Chondrocyte (in vitro differentiated cells): ENCODE measurements around the gene NTSR2. TPM values are rescaled to one million over a fixed set of nuclear protein-coding genes. Genes with fewer than 3 reads are reported as not detected.

Source experiments
- DNase-seq: peaks from one replicate; pipeline ENCODE4 v3.0.0; 2021; ENCODE audit warnings: mixed read lengths, low spot score
- H3K27ac Mint-ChIP-seq: one replicate; pipeline ENCODE4 v1.8.0; 2021; ENCODE audit warnings: mild to moderate bottlenecking, moderate library complexity, mixed read lengths; ENCODE audit not compliant: unreplicated experiment
- H3K27me3 Mint-ChIP-seq: 2 replicates; pipeline ENCODE4 v1.8.0; 2021; ENCODE audit warnings: low read depth, mixed read lengths
- H3K36me3 Mint-ChIP-seq: 2 replicates; pipeline ENCODE4 v1.8.0; 2021; ENCODE audit warnings: low read depth, mixed read lengths
- H3K4me1 Mint-ChIP-seq: 2 replicates; pipeline ENCODE4 v1.8.0; 2021; ENCODE audit warnings: low read depth, mild to moderate bottlenecking, mixed read lengths
- H3K4me3 Mint-ChIP-seq: one replicate; pipeline ENCODE4 v1.8.0; 2021; ENCODE audit warnings: mild to moderate bottlenecking, moderate library complexity, mixed read lengths; ENCODE audit not compliant: unreplicated experiment
- H3K9me3 Mint-ChIP-seq: 2 replicates; pipeline ENCODE4 v1.8.0; 2021; ENCODE audit warnings: low read depth, mixed read lengths
- CTCF ChIP-seq: fragments of 200-600 bp; sonication (generic); IDR thresholded peaks from 2 replicates; pipeline ENCODE4 v1.5.0; 2021; ENCODE audit warnings: antibody characterized with exemption, mild to moderate bottlenecking, moderate library complexity
- total RNA-seq: library from RNA; stranded (reverse); gene quantifications from 3 replicates; pipeline ENCODE4 v1.2.1, GENCODE V29; 2021

NTSR2 gene
- total RNA-seq, 1 donor from 2014 or later: not detected

DNA sequence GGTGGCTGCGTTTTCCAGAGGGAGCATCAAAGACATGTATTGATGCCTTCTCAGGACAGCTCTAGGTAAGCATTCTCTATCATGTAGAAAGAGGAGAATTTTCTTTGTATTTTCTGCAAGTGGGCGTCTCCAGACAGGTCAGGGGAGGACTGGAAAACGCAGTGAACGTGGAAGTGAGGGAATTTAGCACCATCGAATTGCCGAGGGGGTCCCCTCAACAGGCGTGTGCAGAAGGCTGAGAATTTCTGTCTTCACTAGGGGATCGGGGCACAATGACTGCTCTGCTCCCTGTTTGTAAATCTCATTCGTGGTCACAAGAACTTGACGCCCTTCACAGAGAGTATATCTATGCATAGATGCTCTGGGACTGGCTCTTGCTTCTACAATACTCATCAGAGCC is 5.0 kb upstream of the NTSR2 start:
- no peak for DNase-seq
- H3K9me3 Mint-ChIP-seq: no peaks in the 10 kb centered on the region
- H3K4me3 Mint-ChIP-seq: no peak overlapping the region
- TF ChIP-seq CTCF: no peak
- H3K27me3 Mint-ChIP-seq: peaks cover 54% of the 10 kb centered on the region
- H3K36me3 Mint-ChIP-seq: peaks cover 2% of the 10 kb centered on the region
- H3K4me1 Mint-ChIP-seq: peaks cover 11% of the 10 kb centered on the region
- H3K27ac Mint-ChIP-seq: no peak overlapping the region

DNA sequence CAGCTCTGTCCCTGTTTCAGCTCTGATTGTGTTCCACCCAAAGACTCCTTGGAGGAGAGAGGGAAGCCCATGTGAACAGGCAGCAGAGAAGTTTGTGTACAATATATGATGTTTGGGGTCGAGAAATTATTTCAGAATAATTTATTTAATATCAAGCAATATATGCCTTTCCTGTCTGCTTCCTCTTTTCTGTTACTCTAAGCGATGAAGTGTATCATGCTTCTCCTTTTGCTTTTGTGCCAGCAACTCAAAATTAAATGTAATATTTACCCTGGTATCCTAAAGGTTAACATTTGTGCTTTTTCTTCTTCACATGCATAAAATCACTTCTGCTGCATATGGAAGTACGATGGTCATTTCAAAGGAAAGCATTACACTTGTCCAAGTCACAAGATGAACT is 2.4 kb upstream of the NTSR2 start:
- peaks cover 2% of the 10 kb centered on the region for H3K36me3 Mint-ChIP-seq

GRCh38 chr2:11667866-11668637 is 1.9 kb downstream of the NTSR2 start:
- H3K9me3 Mint-ChIP-seq: peaks cover 6% of the 10 kb centered on the region
- H3K36me3 Mint-ChIP-seq: peaks cover under 1% of the 10 kb centered on the region
- peaks cover 28% of the 10 kb centered on the region for H3K27me3 Mint-ChIP-seq
- H3K27ac Mint-ChIP-seq: no peak overlapping the region
- DNase-seq: no peak
- TF ChIP-seq CTCF: no peak
- no peak overlapping the region for H3K4me3 Mint-ChIP-seq
- peaks cover 14% of the 10 kb centered on the region for H3K4me1 Mint-ChIP-seq

More for the DNA sequence above, 2.4 kb upstream of the NTSR2 start:
- Mint-ChIP-seq H3K27me3 (peaks cover 42% of the 10 kb centered on the region), H3K9me3 (no peaks in the 10 kb centered on the region), H3K4me3 (no peak overlapping the region), H3K27ac (no peak overlapping the region), H3K4me1 (peaks cover 14% of the 10 kb centered on the region)
- DNase-seq: no peak
- TF ChIP-seq CTCF: no peak

DNA sequence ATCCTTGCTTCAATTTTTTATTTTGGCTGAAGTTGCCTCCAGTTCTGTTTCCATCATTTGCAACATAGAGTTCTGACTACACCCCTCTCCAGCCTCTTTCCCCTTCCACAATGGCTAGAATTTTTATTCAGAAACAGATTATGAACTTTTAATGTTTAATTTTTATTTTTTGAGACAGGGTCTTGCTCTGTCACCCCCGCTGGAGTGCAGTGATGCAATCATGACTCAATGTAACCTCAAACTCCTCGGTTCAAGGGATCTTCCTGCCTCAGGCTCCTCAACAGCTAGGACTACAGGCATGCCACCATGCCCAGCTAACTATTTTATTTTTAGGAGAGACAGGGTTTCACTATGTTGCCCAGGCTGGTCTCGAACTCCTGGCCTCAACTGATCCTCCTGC is 2.8 kb downstream of the NTSR2 start:
- peaks cover 15% of the 10 kb centered on the region for H3K4me1 Mint-ChIP-seq
- peaks cover 2% of the 10 kb centered on the region for H3K36me3 Mint-ChIP-seq
- peaks cover 24% of the 10 kb centered on the region for H3K27me3 Mint-ChIP-seq
- no peak for TF ChIP-seq CTCF
- no peak overlapping the region for H3K27ac Mint-ChIP-seq
- H3K4me3 Mint-ChIP-seq: no peak overlapping the region
- no peak for DNase-seq
- H3K9me3 Mint-ChIP-seq: peaks cover 13% of the 10 kb centered on the region

DNA sequence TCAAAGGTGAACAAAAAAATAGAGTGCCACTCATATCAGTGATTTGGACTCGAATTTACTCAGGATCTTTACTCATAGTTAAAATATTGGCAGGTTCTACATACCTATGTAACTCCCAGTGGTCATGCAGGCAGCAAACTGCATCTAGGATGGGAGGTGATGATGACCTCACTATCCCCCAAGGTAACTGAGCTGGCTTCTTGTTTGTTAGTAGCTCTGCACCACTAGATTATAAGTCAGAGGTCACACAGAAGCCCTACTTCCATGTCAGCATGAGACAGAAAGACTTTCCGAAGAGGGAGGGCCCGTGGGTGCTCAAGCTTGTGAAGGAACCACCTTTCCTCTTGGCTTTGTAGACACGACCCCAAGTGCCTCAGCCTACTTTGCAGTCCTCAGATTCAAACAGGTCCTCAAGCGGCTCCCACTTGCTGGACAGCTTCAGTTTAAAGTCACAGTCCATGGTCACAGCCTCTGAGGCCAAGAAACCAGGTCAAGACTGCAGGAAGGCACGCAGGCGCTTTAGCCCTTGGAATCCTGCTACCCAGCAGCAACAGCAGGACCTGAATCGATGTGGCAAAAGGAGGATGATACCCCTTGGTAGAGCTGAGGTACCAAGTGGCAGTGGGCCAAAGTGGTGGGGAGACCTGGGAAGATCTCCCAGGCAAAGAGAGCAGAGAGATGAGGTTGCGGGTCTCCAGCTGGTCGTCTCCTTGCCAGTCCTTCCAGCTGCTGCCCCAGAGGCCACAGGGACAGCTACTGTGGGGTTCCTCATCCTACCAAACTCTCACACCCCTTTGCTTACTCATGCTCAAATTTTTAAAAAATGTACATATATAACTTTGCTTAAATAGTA is 4.3 kb downstream of the NTSR2 start:
- H3K27me3 Mint-ChIP-seq: peaks cover 30% of the 10 kb centered on the region
- no peak for TF ChIP-seq CTCF
- no peak overlapping the region for H3K4me3 Mint-ChIP-seq
- peaks cover 5% of the 10 kb centered on the region for H3K36me3 Mint-ChIP-seq
- peaks cover 15% of the 10 kb centered on the region for H3K4me1 Mint-ChIP-seq
- peaks cover 17% of the 10 kb centered on the region for H3K9me3 Mint-ChIP-seq
- DNase-seq: no peak
- no peak overlapping the region for H3K27ac Mint-ChIP-seq
